Calu3 (cell line): Measurements from ENCODE around the gene MYBPC2. TPM values are rescaled to one million over a fixed set of nuclear protein-coding genes. Genes with fewer than 3 reads are reported as not detected.

Experiments
- BruUV-seq: library from RNA; stranded (reverse); fragments of 400-500 nt; replicated peaks from 2 replicates; lab custom pipeline; 2021; lab: Mats Ljungman, UMichigan
- CTCF ChIA-PET: fragments of 300-600 bp; sonication (Branson Sonifier 250); formaldehyde crosslinking; loops from one replicate; lab custom pipeline; 2022; ENCODE audit warnings: antibody characterized with exemption; lab: Charles Lee
- DNase-seq: peaks from one replicate; pipeline ENCODE4 v3.0.0; 2022
- H3K27ac Mint-ChIP-seq: one replicate; pipeline ENCODE4 v1.8.0; 2022; ENCODE audit warnings: mixed read lengths; ENCODE audit not compliant: unreplicated experiment
- H3K27me3 Mint-ChIP-seq: one replicate; pipeline ENCODE4 v1.8.0; 2022; ENCODE audit warnings: mixed read lengths; ENCODE audit not compliant: unreplicated experiment
- H3K36me3 Mint-ChIP-seq: one replicate; pipeline ENCODE4 v1.8.0; 2022; ENCODE audit warnings: mild to moderate bottlenecking, moderate library complexity, mixed read lengths; ENCODE audit not compliant: insufficient read depth, unreplicated experiment
- H3K4me1 Mint-ChIP-seq: one replicate; pipeline ENCODE4 v1.8.0; 2022; ENCODE audit warnings: mild to moderate bottlenecking, low read depth, mixed read lengths; ENCODE audit not compliant: unreplicated experiment
- H3K4me3 Mint-ChIP-seq: one replicate; pipeline ENCODE4 v1.8.0; 2022; ENCODE audit warnings: mild to moderate bottlenecking, low read depth, moderate library complexity, mixed read lengths; ENCODE audit not compliant: unreplicated experiment
- H3K9me3 Mint-ChIP-seq: one replicate; pipeline ENCODE4 v1.8.0; 2022; ENCODE audit warnings: low read depth, mixed read lengths; ENCODE audit not compliant: unreplicated experiment
- CTCF ChIP-seq: fragments of 200-600 bp; IDR thresholded peaks from one replicate; pipeline ENCODE4 v1.8.0; 2022; ENCODE audit warnings: antibody characterized with exemption; ENCODE audit not compliant: unreplicated experiment
- intact Hi-C: fragments of 100-400 bp; cut with micrococcal nuclease; formaldehyde crosslinking; loops from one replicate; pipeline ENCODE4 v1.10.0; 2022; ENCODE audit not compliant: unreplicated experiment
- total RNA-seq: library from RNA; stranded (reverse); gene quantifications from 2 replicates; pipeline ENCODE4 v1.2.3, GENCODE V29; 2022

The MYBPC2 gene
- total RNA-seq, 1 experiment from 2014 or later = not detected

GRCh38 chr19:50512112-50512998 is 79.7 kb downstream of the MYBPC2 start:
- no peak for DNase-seq

GRCh38 chr19:50512999-50513745 is 80.5 kb downstream of the MYBPC2 start:
- CTCF ChIA-PET = interaction anchor here (0.8 kb wide), 1 partner anchor 927 kb away, joined by 3 read pairs; no protein-coding TSS in a partner anchor
- intact Hi-C loops = no loop called here
- DNase-seq = no peak
- H3K27me3 Mint-ChIP-seq = peaks cover 57% of the 10 kb centered on the region
- peak overlapping the region; percentile 44 for H3K27ac Mint-ChIP-seq
- TF ChIP-seq CTCF = no peak
- H3K4me1 Mint-ChIP-seq = peaks cover 13% of the 10 kb centered on the region
- H3K36me3 Mint-ChIP-seq = peaks cover 63% of the 10 kb centered on the region
- no peak overlapping the region for H3K4me3 Mint-ChIP-seq
- no TSS peak for BruUV-seq
- no peaks in the 10 kb centered on the region for H3K9me3 Mint-ChIP-seq

More at GRCh38 chr19:50512112-50512998, 79.7 kb downstream of the MYBPC2 start:
- CTCF ChIA-PET = interaction anchor here (0.8 to 0.9 kb wide), 2 partner anchors 25 to 926 kb away, joined by 3 read pairs; no protein-coding TSS in a partner anchor
- Mint-ChIP-seq H3K27ac (peak overlapping the region; percentile 92), H3K4me3 (peak overlapping the region; percentile 84), H3K9me3 (no peaks in the 10 kb centered on the region), H3K4me1 (peaks cover 13% of the 10 kb centered on the region), H3K27me3 (peaks cover 57% of the 10 kb centered on the region), H3K36me3 (peaks cover 71% of the 10 kb centered on the region)
- TF ChIP-seq CTCF = no peak
- TSS peak; percentile 39 for BruUV-seq
- intact Hi-C loops = no loop called here

GRCh38 chr19:50513746-50514345 is 81.2 kb downstream of the MYBPC2 start, which contains the start of gene ASPDH:
TSS of gene ASPDH (minus strand) at chr19:50513913. CDS start at chr19:50513823, 90 bp downstream.
- Mint-ChIP-seq H3K27ac (peak within 1 kb of the TSS; percentile 44), H3K4me1 (peaks cover 13% of the 10 kb centered on the region), H3K36me3 (peaks cover 57% of the 10 kb centered on the region), H3K4me3 (peak within 1 kb of the TSS; percentile 84), H3K9me3 (no peaks in the 10 kb centered on the region), H3K27me3 (peaks cover 57% of the 10 kb centered on the region)
- DNase-seq = no peak
- TF ChIP-seq CTCF = no peak
- intact Hi-C loops = no loop called here
- BruUV-seq = no TSS peak
- CTCF ChIA-PET = no interaction called here
